Amniotic stem cell (primary cell): Measurements from ENCODE around the gene PRSS22.

ENCODE experiments used
- DNase-seq: peaks from one replicate; lab custom pipeline; 2025; lab: John Stamatoyannopoulos, UW

PRSS22 gene

GRCh38 chr16:2829501-2830354 lies 28.2 kb downstream of the PRSS22 start, which contains the start of gene ZG16B:
Gene ZG16B, plus strand, starts transcription at chr16:2830303. Its CDS starts 139 bp downstream, at chr16:2830442.
- no peak for DNase-seq

GRCh38 chr16:2828876-2829430 lies 29.0 kb downstream of the PRSS22 start:
- DNase-seq = no peak

- DNase-seq = no peak
Measured at GRCh38 chr16:2828521-2828840, 29.5 kb downstream of the PRSS22 start.

GRCh38 chr16:2827831-2828520 lies 30.0 kb downstream of the PRSS22 start:
- DNase-seq = no peak

GRCh38 chr16:2827374-2827791 lies 30.6 kb downstream of the PRSS22 start:
- no peak for DNase-seq

GRCh38 chr16:2826591-2827373 lies 31.2 kb downstream of the PRSS22 start:
- no peak for DNase-seq

GRCh38 chr16:2825906-2826305 lies 32.1 kb downstream of the PRSS22 start:
- no peak for DNase-seq

- no peak for DNase-seq
Measured at GRCh38 chr16:2825049-2825742, 32.8 kb downstream of the PRSS22 start.

- DNase-seq = no peak
Measured at GRCh38 chr16:2824626-2825025, 33.3 kb downstream of the PRSS22 start.

- no peak for DNase-seq
Measured at GRCh38 chr16:2822496-2822895, 35.5 kb downstream of the PRSS22 start.

- no peak for DNase-seq
Measured at GRCh38 chr16:2822158-2822495, 35.8 kb downstream of the PRSS22 start.

- DNase-seq = no peak
Measured at GRCh38 chr16:2821487-2822157, 36.3 kb downstream of the PRSS22 start.

- no peak for DNase-seq
Measured at GRCh38 chr16:2820836-2821486, 37.0 kb downstream of the PRSS22 start.

- DNase-seq = no peak
Measured at GRCh38 chr16:2819939-2820835, 37.8 kb downstream of the PRSS22 start.

- DNase-seq = no peak
Measured at GRCh38 chr16:2819179-2819938, 38.6 kb downstream of the PRSS22 start.

GRCh38 chr16:2818272-2818876 lies 39.6 kb downstream of the PRSS22 start:
- DNase-seq = no peak

- DNase-seq = no peak
Measured at GRCh38 chr16:2817340-2818271, 40.4 kb downstream of the PRSS22 start.
